Stomach (tissue), 4 donors: Measurements from ENCODE around the gene SIK1.
"Not testable (repeated sequence)": the region's sequence is repeated elsewhere in the genome, so short reads cannot be mapped to it uniquely, and the experiment has no call there.

Source experiments
- EP300 ChIP-seq: sonication (generic); formaldehyde crosslinking; IDR thresholded peaks from one replicate; pipeline ENCODE4 v1.6.1; 2017; ENCODE audit warnings: antibody characterized with exemption
- POLR2AphosphoS5 ChIP-seq, 3 donors: sonication (generic); formaldehyde crosslinking; IDR thresholded peaks; one replicate each; pipeline ENCODE4 v1.6.1; 2016; ENCODE audit warnings: antibody characterized with exemption in 3 of 3
- TF ChIP-seq, protein P1 (sequence below), 7 experiments: fragments of 450-650 bp in 4 of 7; fragments of 200-600 bp in 3 of 7; sonication (generic) in 3 of 7; IDR thresholded peaks; one replicate each; pipeline ENCODE4 v1.5.1; 2016 to 2019; ENCODE audit warnings: antibody characterized with exemption in 7 of 7, control low read depth in 2 of 7, mild to moderate bottlenecking in 1 of 7

DNA sequence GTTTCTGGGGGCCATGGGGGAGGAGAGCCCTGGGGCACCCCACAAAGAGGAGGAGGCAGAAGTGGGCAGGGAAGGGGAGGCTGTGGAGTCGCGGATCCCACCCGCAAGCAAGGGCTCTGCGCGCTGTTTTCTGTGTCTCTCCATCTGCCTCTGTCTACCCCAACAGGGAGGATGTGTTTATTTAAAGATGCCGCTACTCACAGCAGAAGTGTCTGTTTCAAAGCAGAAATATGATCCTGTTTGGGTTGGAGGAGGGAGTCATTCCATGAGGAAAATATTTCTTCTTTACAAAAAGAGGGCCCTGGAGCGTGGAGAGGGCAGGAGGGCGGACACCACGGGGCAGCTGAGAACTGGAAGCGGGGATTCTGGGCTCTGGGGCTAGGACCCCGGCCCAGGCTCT lies 25.8 kb downstream of the SIK1 start:
- TF ChIP-seq EP300; POLR2AphosphoS5 (IDR thresholded peaks at IDR 0.05): not testable (repeated sequence)
- TF ChIP-seq, protein P1, sequence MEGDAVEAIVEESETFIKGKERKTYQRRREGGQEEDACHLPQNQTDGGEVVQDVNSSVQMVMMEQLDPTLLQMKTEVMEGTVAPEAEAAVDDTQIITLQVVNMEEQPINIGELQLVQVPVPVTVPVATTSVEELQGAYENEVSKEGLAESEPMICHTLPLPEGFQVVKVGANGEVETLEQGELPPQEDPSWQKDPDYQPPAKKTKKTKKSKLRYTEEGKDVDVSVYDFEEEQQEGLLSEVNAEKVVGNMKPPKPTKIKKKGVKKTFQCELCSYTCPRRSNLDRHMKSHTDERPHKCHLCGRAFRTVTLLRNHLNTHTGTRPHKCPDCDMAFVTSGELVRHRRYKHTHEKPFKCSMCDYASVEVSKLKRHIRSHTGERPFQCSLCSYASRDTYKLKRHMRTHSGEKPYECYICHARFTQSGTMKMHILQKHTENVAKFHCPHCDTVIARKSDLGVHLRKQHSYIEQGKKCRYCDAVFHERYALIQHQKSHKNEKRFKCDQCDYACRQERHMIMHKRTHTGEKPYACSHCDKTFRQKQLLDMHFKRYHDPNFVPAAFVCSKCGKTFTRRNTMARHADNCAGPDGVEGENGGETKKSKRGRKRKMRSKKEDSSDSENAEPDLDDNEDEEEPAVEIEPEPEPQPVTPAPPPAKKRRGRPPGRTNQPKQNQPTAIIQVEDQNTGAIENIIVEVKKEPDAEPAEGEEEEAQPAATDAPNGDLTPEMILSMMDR (IDR thresholded peaks at IDR 0.05): not testable (repeated sequence)
